D341Med (cell line): ENCODE results near the gene SEC11A.
"Not testable (repeated sequence)": the region's sequence is repeated elsewhere in the genome, so short reads cannot be mapped to it uniquely, and the experiment has no call there.

Experiments
- DNase-seq: peaks from one replicate; pipeline ENCODE4 v3.0.0; 2012; ENCODE audit warnings: low spot score

Gene SEC11A

GRCh38 chr15:84681831-84682230, 34.1 kb downstream of the SEC11A start:
- DNase-seq: no peak

GRCh38 chr15:84671211-84671610, 44.7 kb downstream of the SEC11A start:
- no peak for DNase-seq

GRCh38 chr15:84669726-84670125, 46.2 kb downstream of the SEC11A start:
- no peak for DNase-seq

- DNase-seq: no peak
Measured at GRCh38 chr15:84668221-84668982, 47.5 kb downstream of the SEC11A start.

GRCh38 chr15:84666373-84666772, 49.6 kb downstream of the SEC11A start:
- no peak for DNase-seq

- no peak for DNase-seq
Measured at GRCh38 chr15:84661001-84661400, 54.9 kb downstream of the SEC11A start.

- no peak for DNase-seq
Measured at GRCh38 chr15:84659904-84660781, 55.8 kb downstream of the SEC11A start.

- DNase-seq: no peak
Measured at GRCh38 chr15:84658788-84659411, 57.0 kb downstream of the SEC11A start.

GRCh38 chr15:84658080-84658787, 57.7 kb downstream of the SEC11A start, which contains the start of gene NMB:
TSS of gene NMB (minus strand) at chr15:84658199. CDS start at chr15:84658152, 47 bp downstream.
- peak; percentile 95 for DNase-seq

- no peak for DNase-seq
Measured at GRCh38 chr15:84657748-84658079, 58.2 kb downstream of the SEC11A start.

GRCh38 chr15:84656972-84657371, 59.0 kb downstream of the SEC11A start:
- DNase-seq: no peak

GRCh38 chr15:84654689-84655453, 61.1 kb downstream of the SEC11A start:
- DNase-seq: peak; percentile 85

- peak; percentile 96 for DNase-seq
Measured at GRCh38 chr15:84653910-84654688, 61.8 kb downstream of the SEC11A start, which contains the start of gene WDR73. TSS of gene WDR73 (minus strand) at chr15:84654283. CDS start at chr15:84654274, 9 bp downstream.

- DNase-seq: no peak
Measured at GRCh38 chr15:84653584-84653909, 62.4 kb downstream of the SEC11A start.

GRCh38 chr15:84649706-84650105, 66.2 kb downstream of the SEC11A start:
- no peak for DNase-seq

GRCh38 chr15:84648539-84648938, 67.4 kb downstream of the SEC11A start:
- no peak for DNase-seq

- DNase-seq: no peak
Measured at GRCh38 chr15:84647726-84648125, 68.2 kb downstream of the SEC11A start.

GRCh38 chr15:84645997-84646396, 69.9 kb downstream of the SEC11A start:
- no peak for DNase-seq

GRCh38 chr15:84645496-84645895, 70.4 kb downstream of the SEC11A start:
- DNase-seq: no peak

- no peak for DNase-seq
Measured at GRCh38 chr15:84643838-84644237, 72.1 kb downstream of the SEC11A start.

- DNase-seq: not testable (repeated sequence)
Measured at GRCh38 chr15:84642640-84643039, 73.3 kb downstream of the SEC11A start.
